MCF 10A (cell line): ENCODE data around the gene ATF7IP2. TPM values are rescaled to one million over a fixed set of nuclear protein-coding genes. Genes with fewer than 3 reads are reported as not detected.
"Not testable (repeated sequence)": the region's sequence is repeated elsewhere in the genome, so short reads cannot be mapped to it uniquely, and the experiment has no call there.

Experiments
- BruUV-seq: library from RNA; stranded (reverse); fragments of 400-500 nt; replicated peaks from 2 replicates; lab custom pipeline; 2021; lab: Mats Ljungman, UMichigan
- CTCF ChIA-PET: fragments of 300-600 bp; sonication (Branson Sonifier 250); formaldehyde crosslinking; extraction: SDS; loops from one replicate; lab custom pipeline; 2021; ENCODE audit warnings: antibody characterized with exemption, inconsistent platforms; lab: Yijun Ruan, JAX
- POLR2A ChIA-PET: fragments of 300-600, 350-650 bp; sonication (Branson Sonifier 250); formaldehyde crosslinking; extraction: SDS; loops from one replicate; lab custom pipeline; 2020; ENCODE audit warnings: antibody characterized with exemption, inconsistent platforms; lab: Yijun Ruan, JAX
- DNase-seq: peaks from one replicate; pipeline ENCODE4 v3.0.0-alpha.2; 2018; ENCODE audit not compliant: unreplicated experiment
- H3K27ac Mint-ChIP-seq: one replicate; pipeline ENCODE4 v1.8.0; 2022; ENCODE audit warnings: mild to moderate bottlenecking, low read depth, mixed read lengths; ENCODE audit not compliant: unreplicated experiment
- H3K27me3 Mint-ChIP-seq: one replicate; pipeline ENCODE4 v1.8.0; 2022; ENCODE audit warnings: mixed read lengths; ENCODE audit not compliant: insufficient read depth, unreplicated experiment
- H3K36me3 Mint-ChIP-seq: one replicate; pipeline ENCODE4 v1.8.0; 2022; ENCODE audit warnings: mild to moderate bottlenecking, moderate library complexity, mixed read lengths; ENCODE audit not compliant: insufficient read depth, unreplicated experiment
- H3K4me1 Mint-ChIP-seq: one replicate; pipeline ENCODE4 v1.8.0; 2022; ENCODE audit warnings: mixed read lengths; ENCODE audit not compliant: insufficient read depth, unreplicated experiment
- H3K4me3 Mint-ChIP-seq: one replicate; pipeline ENCODE4 v1.8.0; 2022; ENCODE audit warnings: mild to moderate bottlenecking, moderate library complexity, mixed read lengths; ENCODE audit not compliant: unreplicated experiment
- H3K9me3 Mint-ChIP-seq: one replicate; pipeline ENCODE4 v1.8.0; 2022; ENCODE audit warnings: mixed read lengths; ENCODE audit not compliant: unreplicated experiment
- intact Hi-C: fragments of 100-400 bp; cut with micrococcal nuclease; formaldehyde crosslinking; loops from 2 replicates; pipeline ENCODE4 v1.14.1; 2022
- total RNA-seq: library from RNA; stranded (reverse); gene quantifications from 2 replicates; pipeline ENCODE4 v1.2.3, GENCODE V29; 2022
- TF ChIP-seq, protein P1 (sequence below): fragments of 200-600 bp; IDR thresholded peaks from one replicate; pipeline ENCODE4 v1.8.0; 2022; ENCODE audit warnings: antibody characterized with exemption, mild to moderate bottlenecking; ENCODE audit not compliant: unreplicated experiment

ATF7IP2 gene
- total RNA-seq, 1 experiment from 2014 or later, result 6.5 TPM

- H3K36me3 Mint-ChIP-seq, result no peaks in the 10 kb centered on the region
- TF ChIP-seq, protein P1, sequence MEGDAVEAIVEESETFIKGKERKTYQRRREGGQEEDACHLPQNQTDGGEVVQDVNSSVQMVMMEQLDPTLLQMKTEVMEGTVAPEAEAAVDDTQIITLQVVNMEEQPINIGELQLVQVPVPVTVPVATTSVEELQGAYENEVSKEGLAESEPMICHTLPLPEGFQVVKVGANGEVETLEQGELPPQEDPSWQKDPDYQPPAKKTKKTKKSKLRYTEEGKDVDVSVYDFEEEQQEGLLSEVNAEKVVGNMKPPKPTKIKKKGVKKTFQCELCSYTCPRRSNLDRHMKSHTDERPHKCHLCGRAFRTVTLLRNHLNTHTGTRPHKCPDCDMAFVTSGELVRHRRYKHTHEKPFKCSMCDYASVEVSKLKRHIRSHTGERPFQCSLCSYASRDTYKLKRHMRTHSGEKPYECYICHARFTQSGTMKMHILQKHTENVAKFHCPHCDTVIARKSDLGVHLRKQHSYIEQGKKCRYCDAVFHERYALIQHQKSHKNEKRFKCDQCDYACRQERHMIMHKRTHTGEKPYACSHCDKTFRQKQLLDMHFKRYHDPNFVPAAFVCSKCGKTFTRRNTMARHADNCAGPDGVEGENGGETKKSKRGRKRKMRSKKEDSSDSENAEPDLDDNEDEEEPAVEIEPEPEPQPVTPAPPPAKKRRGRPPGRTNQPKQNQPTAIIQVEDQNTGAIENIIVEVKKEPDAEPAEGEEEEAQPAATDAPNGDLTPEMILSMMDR, result no peak
- POLR2A ChIA-PET, result no interaction called here
These were observed 80.5 kb downstream of the ATF7IP2 start for GRCh38 chr16:10466313-10466712.

DNA sequence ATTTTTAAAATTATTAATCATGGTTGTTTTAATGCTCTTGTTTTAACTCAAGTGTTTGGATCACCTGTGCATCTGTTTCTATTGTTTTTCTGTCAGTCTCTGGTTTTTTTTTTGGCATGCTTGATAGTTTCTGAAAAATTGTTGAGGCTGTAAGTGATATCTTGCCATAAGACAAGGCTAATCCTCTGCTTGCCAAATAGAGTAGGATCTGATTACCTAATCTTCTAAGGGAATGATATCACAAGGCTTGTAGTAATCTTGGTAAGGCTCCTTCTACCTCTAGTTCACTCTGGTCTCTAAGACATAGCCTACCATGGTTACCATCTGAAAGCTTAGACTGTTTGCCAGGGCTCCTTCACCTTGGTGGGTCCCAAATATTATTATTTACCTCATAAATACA lies 81.0 kb downstream of the ATF7IP2 start:
- DNase-seq, result no peak
- POLR2A ChIA-PET, result interaction anchor here (0.6 kb wide), 1 partner anchor 11 kb away, joined by 4 read pairs; no protein-coding TSS in a partner anchor
- H3K9me3 Mint-ChIP-seq, result no peaks in the 10 kb centered on the region
- TF ChIP-seq, protein P1, result no peak
- BruUV-seq, result no TSS peak
- no peaks in the 10 kb centered on the region for H3K4me1 Mint-ChIP-seq
- no peaks in the 10 kb centered on the region for H3K27me3 Mint-ChIP-seq
- H3K27ac Mint-ChIP-seq, result no peak overlapping the region
- CTCF ChIA-PET, result interaction anchor here (0.7 kb wide), 1 partner anchor 10 kb away, joined by 3 read pairs; no protein-coding TSS in a partner anchor
- intact Hi-C loops, result no loop called here
- H3K36me3 Mint-ChIP-seq, result no peaks in the 10 kb centered on the region
- H3K4me3 Mint-ChIP-seq, result no peak overlapping the region

More at GRCh38 chr16:10466313-10466712, 80.5 kb downstream of the ATF7IP2 start:
- CTCF ChIA-PET, result no interaction called here
- Mint-ChIP-seq H3K27ac (no peak overlapping the region), H3K27me3 (no peaks in the 10 kb centered on the region), H3K9me3 (no peaks in the 10 kb centered on the region), H3K4me1 (no peaks in the 10 kb centered on the region), H3K4me3 (no peak overlapping the region)
- no peak for DNase-seq
- intact Hi-C loops, result no loop called here
- no TSS peak for BruUV-seq

- CTCF ChIA-PET, result interaction anchor here (0.8 to 1.0 kb wide), 4 partner anchors 9 to 175 kb away, joined by 3 to 6 read pairs (median 3); no protein-coding TSS in a partner anchor
- not testable (repeated sequence) for H3K27ac Mint-ChIP-seq, H3K9me3 Mint-ChIP-seq
These were observed 90.8 kb downstream of the ATF7IP2 start for GRCh38 chr16:10476636-10477035.

GRCh38 chr16:10480151-10480550 lies 94.3 kb downstream of the ATF7IP2 start:
- DNase-seq, result no peak
- POLR2A ChIA-PET, result interaction anchor here (0.7 kb wide), 1 partner anchor 185 kb away, joined by 3 read pairs; no protein-coding TSS in a partner anchor

More at GRCh38 chr16:10476636-10477035, 90.8 kb downstream of the ATF7IP2 start:
- intact Hi-C loops, H3K27me3 Mint-ChIP-seq, H3K36me3 Mint-ChIP-seq, DNase-seq, H3K4me1 Mint-ChIP-seq, H3K4me3 Mint-ChIP-seq, POLR2A ChIA-PET, BruUV-seq: not testable (repeated sequence)

More at GRCh38 chr16:10480151-10480550, 94.3 kb downstream of the ATF7IP2 start:
- H3K36me3 Mint-ChIP-seq, result peaks cover 5% of the 10 kb centered on the region
- no peak overlapping the region for H3K4me3 Mint-ChIP-seq
- H3K4me1 Mint-ChIP-seq, result no peaks in the 10 kb centered on the region
- BruUV-seq, result no TSS peak
- TF ChIP-seq, protein P1, result no peak
- H3K9me3 Mint-ChIP-seq, result no peaks in the 10 kb centered on the region
- CTCF ChIA-PET, result interaction anchor here (0.6 kb wide), 1 partner anchor 178 kb away, joined by 3 read pairs; no protein-coding TSS in a partner anchor
- no peaks in the 10 kb centered on the region for H3K27me3 Mint-ChIP-seq
- intact Hi-C loops, result no loop called here
- H3K27ac Mint-ChIP-seq, result no peak overlapping the region
